GM13977 (cell line): Measurements from ENCODE around the gene DACH1.

Experiments
- DNase-seq: peaks from one replicate; pipeline ENCODE4 v3.0.0; 2012; ENCODE audit warnings: low spot score
- CTCF ChIP-seq: IDR thresholded peaks from 2 replicates; pipeline ENCODE4 v1.5.1; 2012; ENCODE audit warnings: mild to moderate bottlenecking, control low read depth; ENCODE audit not compliant: insufficient read depth; ENCODE audit errors: extremely low read depth, missing control alignments
- in situ Hi-C: fragments of 300-500 bp; cut with MboI; formaldehyde crosslinking; loops from one replicate; pipeline ENCODE4 v1.12.0; 2022; ENCODE audit warnings: low sequenced_read_pairs, low pct_unique_long_range_greater_than_20kb, mixed read lengths, inconsistent platforms; ENCODE audit not compliant: unreplicated experiment

DACH1 gene

GRCh38 chr13:71603255-71603654 lies 263.7 kb downstream of the DACH1 start:
- no peak for TF ChIP-seq CTCF
- in situ Hi-C loops, result no loop called here
- no peak for DNase-seq

GRCh38 chr13:71602344-71602743 lies 264.7 kb downstream of the DACH1 start:
- in situ Hi-C loops, result no loop called here
- TF ChIP-seq CTCF, result no peak
- DNase-seq, result no peak

- DNase-seq, result no peak
- in situ Hi-C loops, result no loop called here
Observed at GRCh38 chr13:71597150-71597549, 269.9 kb downstream of the DACH1 start.

GRCh38 chr13:71596116-71596515 lies 270.9 kb downstream of the DACH1 start:
- in situ Hi-C loops, result no loop called here
- TF ChIP-seq CTCF, result no peak
- no peak for DNase-seq

More at GRCh38 chr13:71597150-71597549, 269.9 kb downstream of the DACH1 start:
- TF ChIP-seq CTCF, result no peak

- TF ChIP-seq CTCF, result no peak
Observed at GRCh38 chr13:71593566-71593965, 273.4 kb downstream of the DACH1 start.

GRCh38 chr13:71591374-71591773 lies 275.6 kb downstream of the DACH1 start:
- no peak for DNase-seq
- no peak for TF ChIP-seq CTCF
- in situ Hi-C loops, result no loop called here

More at GRCh38 chr13:71593566-71593965, 273.4 kb downstream of the DACH1 start:
- in situ Hi-C loops, result no loop called here
- no peak for DNase-seq

- no peak for DNase-seq
- in situ Hi-C loops, result no loop called here
- TF ChIP-seq CTCF, result no peak
Observed at GRCh38 chr13:71590654-71591148, 276.3 kb downstream of the DACH1 start.
